GM03348 (cell line): ENCODE measurements around the gene ITGB6.

Source experiments
- DNase-seq: peaks from one replicate; pipeline ENCODE4 v3.0.0; 2012; ENCODE audit warnings: low spot score

Gene ITGB6, protein sequence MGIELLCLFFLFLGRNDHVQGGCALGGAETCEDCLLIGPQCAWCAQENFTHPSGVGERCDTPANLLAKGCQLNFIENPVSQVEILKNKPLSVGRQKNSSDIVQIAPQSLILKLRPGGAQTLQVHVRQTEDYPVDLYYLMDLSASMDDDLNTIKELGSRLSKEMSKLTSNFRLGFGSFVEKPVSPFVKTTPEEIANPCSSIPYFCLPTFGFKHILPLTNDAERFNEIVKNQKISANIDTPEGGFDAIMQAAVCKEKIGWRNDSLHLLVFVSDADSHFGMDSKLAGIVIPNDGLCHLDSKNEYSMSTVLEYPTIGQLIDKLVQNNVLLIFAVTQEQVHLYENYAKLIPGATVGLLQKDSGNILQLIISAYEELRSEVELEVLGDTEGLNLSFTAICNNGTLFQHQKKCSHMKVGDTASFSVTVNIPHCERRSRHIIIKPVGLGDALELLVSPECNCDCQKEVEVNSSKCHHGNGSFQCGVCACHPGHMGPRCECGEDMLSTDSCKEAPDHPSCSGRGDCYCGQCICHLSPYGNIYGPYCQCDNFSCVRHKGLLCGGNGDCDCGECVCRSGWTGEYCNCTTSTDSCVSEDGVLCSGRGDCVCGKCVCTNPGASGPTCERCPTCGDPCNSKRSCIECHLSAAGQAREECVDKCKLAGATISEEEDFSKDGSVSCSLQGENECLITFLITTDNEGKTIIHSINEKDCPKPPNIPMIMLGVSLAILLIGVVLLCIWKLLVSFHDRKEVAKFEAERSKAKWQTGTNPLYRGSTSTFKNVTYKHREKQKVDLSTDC

GRCh38 chr2:160199683-160200389 lies at the start of gene ITGB6:
ITGB6 (minus strand) TSS chr2:160200272; CDS start chr2:160200063, 209 bp downstream.
- no peak for DNase-seq

DNA sequence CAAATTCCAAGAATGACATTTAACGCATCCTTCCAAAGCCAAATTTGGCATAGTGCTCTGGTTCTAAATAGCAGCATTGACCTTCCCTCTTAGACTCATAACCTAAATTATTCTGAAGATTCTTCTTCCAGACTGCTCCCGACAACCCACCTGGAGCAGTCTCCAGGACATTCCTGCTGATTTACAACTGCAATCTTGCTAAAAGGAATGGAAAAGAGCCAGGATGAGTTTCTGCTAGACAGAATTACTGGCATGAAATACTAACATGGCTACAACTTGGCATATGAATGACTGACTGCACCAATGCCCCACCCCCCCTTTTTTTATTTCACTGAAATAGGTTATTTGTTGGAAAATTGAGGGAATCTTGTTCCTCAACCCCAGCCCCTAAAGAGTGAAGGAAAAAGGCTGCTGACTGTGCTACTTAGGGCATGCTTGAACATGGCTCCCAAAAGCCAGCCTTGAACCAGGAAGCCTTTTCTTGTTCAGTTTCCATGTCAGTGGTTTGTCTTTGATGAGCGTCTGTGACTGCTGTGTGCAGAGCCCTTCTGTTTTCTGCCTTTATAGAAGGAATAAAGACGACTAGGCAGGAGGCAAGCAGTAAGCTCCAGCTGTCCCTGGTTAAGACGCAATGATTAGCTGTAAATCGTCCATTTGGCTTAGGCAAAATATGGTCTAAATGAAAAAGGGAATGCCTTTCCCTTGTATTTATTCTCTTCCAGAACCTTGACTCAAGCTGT lies 47.4 kb upstream of the ITGB6 start:
- no peak for DNase-seq

DNA sequence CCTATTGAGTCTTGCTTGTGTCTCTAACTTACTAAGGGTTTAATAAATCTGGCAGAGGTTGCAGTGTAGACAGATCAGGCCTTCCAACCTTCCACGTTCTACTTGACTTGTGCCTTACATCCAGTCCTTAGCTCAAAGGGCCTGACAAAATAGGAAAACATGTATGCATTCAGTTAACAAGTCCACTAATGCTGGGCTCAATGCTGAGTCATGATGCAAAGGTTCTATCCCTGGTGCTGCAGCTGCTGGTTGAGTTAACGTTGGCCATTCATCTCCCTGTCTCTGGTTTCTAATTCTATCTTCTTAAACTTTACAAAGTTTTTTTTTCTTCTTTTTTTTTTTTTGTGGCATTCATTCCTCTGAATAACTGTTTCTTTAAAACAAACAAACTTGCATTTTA lies 46.3 kb upstream of the ITGB6 start:
- DNase-seq, result no peak

GRCh38 chr2:160245614-160246155 lies 45.6 kb upstream of the ITGB6 start:
- no peak for DNase-seq

DNA sequence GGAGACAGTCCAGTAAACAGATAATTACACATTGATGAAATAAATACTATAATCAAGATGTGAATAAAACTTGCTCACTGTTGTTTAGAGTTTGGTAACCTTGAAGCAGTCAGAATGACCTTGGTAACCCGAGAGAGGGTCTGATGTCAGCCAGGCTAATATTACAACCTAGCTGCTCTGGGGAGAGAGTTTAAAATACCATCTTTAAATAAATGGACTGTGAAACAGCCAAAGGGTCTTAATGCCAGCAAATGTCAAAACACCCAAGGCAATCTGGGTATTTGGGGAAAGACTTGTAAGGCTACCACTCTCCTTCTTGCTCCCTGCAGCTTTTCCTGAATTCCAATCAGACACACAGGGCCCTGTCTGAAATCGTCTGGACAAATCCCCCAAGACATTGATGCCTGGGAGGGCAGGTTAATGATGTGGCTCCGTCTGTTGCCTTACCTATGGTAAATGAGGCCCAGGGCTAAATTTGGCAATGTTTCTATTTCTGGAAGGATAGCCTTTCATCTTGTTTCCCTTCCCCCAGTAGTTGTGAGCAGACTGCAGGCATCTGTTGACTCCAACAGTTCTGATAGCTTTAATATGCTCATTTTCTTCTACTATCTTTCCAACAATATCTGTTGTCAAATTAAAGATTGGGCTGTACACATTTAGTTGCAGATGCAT lies 43.0 kb upstream of the ITGB6 start:
- no peak for DNase-seq

DNA sequence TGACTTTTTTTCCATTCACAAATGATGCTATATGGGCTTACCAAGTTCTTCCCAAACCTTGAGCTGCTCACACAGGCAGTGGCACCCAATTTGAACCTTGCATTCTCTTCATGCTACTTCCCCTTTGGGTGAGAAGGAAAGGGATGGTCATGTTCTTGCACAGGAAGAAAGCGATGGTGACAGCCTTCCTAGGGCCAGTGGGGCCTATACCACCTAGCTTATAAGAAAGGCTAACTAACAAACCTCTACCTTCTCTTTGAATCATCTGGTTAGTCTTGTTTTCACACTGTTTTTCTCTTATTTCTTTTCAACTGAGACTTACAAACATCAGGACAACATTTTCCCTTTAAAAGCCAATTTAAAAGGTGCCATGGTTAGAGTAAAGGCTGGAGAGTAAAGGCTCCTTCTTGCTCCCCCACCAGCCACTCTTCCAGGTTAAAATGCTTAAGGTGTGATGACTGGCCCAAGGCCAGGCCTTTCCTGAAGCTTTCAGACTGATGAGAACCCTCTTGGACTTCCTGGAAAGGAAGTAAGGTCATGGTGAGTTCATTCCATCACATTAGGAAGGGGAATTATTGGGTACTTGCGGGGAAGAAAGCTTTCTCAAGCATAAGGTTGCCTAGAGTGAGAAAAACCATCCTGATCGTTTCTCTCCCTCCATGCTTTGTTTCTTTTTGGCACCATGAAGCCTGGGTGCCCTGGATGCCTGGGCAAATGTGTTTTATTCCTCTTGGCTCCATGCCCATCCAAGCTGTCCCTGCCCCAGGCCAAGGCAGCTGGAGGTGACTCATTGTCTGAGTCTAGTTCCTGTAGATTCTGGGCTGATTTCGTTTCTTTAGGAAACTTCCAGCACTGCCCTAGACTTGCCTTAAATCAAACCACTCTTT lies 41.4 kb upstream of the ITGB6 start:
- DNase-seq, result peak; percentile 79

DNA sequence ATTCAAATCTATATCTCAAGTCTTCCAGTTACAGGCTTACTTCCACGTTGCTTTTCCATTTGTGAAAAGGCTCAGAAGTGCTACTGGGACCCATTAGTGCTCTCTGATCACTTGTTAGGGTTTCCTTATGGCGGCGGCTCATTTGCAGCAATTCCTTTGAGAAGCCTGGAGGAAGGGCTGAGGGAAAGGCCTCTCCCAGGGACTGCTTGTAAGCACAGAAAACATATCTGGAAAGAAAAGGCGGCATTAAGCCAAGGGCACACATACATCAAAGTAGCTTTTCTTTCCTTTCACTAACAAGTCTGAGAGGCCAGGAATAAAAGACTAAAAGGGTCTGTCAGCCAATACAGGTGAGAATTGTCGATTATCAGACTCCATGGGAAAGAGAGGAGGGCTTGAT lies 39.4 kb upstream of the ITGB6 start:
- no peak for DNase-seq

- DNase-seq, result no peak
Observed at GRCh38 chr2:160238392-160238791, 38.3 kb upstream of the ITGB6 start.

GRCh38 chr2:160232905-160233475 lies 32.9 kb upstream of the ITGB6 start:
- no peak for DNase-seq

DNA sequence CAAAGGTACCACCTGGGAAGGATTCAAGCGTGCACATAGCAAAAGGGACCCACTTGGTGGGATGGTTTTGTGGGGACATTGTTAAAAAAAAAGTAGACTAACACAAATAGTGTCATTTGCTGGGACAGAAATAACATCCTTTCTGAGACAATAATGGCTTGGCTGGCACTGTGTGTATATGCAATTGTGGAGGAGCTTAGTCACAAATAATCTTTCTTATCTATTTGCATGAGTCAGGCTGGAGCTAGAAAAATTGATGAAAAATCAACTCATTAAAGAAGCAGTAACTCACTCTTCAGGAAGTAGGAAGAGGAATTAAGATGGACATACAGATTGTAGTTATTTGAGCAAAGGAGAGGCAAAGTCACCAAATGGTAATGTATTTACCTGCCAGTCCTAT lies 29.5 kb upstream of the ITGB6 start:
- DNase-seq, result peak; percentile 39

DNA sequence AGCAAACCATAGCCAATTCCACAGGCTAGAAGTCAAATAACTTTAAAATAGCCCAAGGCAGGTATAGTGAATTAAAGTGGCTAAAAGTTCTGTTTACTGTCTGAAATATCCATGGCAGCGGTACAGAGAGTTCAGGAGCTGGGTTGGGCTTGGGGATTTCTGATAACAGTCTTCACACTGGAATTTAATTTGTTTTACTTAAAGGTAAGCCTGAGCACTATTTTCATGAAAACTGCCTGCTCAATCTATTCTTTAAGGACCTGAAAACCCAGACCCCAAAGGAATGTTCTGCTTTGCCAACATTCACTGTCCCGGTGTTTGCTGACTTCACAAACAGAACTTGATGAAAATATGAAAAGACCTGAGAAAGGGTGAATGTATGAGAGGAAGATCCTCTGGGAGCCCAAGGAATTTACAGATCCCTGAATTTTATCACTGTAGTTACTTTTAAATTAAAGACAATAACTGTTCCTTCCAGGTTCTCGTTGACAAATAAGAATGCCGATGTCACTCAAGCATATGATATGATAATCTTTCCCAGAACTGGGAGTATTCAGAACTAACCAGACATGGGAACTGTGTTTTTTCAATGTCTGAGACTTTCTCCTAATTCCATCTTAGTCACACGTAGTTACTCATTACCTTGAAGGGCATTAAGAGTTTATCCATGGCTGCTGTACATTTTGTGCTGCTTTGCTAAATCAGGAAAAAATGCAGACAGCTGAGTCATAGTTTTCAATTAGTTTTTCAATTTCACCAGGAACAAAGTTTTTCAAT lies 28.3 kb upstream of the ITGB6 start:
- peak; percentile 60 for DNase-seq

DNA sequence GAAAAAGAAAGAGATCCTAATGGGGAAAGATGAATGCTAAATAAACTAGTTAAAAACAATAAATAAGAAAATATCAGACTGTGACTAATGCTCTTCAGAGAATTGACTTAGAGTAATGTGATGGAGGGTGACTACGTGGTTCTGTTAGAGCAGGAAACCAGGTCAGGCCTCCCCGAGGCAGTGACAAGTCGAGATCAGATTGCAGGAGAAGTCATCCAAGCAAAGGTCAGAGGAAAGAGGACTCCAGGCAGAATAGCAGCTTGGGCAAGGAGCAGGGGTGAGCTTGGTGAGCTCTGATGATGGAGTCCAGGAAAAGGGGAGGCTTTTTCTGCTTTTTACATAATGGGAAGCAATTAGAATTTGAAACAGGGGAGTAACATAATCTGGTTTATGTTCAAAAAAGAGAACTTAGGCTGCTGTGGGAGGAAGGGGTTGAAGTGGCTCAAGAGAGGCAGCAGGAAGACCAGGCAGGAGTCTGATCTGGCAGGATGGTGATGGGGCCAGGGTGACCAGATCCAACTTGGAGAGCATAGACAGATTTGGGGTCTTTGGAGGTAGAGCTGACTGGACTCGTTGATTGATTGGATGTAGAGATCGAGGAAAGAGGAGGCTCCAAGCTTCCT lies 27.3 kb upstream of the ITGB6 start:
- peak; percentile 8 for DNase-seq

DNA sequence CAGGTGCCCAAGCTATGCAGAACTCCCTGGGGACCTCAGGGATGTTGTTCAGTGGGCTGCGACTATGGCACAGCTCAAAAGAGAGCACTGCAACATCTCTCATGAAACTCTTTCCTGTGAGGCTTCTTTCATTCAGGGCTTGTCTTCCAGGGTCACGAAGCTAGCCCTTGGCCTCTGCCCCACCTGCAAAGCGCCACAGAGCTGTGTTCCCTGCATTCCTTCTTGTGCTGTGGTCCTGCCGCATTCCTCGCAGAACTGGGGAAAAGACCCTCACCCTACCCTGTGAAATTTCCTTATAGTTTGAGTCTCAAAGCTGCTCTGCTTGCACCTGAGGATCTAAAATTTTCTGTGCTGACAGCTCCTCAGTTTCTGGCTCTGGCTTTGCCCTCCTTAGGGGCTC lies 26.3 kb upstream of the ITGB6 start:
- DNase-seq, result no peak

- no peak for DNase-seq
Observed at GRCh38 chr2:160225722-160226121, 25.6 kb upstream of the ITGB6 start.

DNA sequence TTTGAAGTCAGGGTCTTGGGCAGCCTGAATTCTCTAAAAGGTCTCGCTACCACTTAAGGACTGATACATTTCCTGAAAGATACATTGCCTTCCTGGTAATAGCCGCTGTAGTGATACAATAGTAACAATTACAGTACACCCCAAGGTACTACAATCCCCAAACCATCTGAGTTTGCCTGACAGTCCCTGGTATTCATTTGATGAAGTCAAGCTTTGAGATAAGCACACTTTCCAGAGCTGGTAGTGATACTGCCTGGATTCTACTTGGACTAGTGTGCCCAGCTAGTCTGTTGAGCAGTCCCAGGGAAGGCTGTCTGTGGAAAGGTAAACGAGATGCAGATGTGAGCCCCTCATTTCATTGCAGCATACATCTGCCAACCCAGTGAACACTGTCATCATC lies 24.4 kb upstream of the ITGB6 start:
- no peak for DNase-seq

DNA sequence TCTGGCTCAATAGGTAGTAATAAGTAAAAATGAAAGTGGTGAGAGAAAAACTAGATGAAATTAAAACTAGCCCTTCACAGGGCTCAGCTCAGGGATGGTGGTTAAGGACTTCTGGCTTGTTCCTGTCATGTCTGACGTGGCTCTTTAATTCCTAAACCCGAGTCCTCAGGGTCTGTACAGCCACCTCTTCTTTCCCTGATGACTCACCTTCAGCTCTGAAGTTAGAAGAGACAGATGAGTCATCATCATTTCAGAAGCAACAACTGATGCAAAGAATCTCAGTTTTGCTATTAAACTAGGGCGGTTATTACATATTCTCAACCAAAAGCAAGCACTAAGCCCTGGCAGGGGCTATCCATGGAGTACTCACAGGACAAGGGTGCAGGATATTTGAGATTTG lies 24.0 kb upstream of the ITGB6 start:
- peak; percentile 85 for DNase-seq

- no peak for DNase-seq
Observed at GRCh38 chr2:160223560-160223959, 23.5 kb upstream of the ITGB6 start.

DNA sequence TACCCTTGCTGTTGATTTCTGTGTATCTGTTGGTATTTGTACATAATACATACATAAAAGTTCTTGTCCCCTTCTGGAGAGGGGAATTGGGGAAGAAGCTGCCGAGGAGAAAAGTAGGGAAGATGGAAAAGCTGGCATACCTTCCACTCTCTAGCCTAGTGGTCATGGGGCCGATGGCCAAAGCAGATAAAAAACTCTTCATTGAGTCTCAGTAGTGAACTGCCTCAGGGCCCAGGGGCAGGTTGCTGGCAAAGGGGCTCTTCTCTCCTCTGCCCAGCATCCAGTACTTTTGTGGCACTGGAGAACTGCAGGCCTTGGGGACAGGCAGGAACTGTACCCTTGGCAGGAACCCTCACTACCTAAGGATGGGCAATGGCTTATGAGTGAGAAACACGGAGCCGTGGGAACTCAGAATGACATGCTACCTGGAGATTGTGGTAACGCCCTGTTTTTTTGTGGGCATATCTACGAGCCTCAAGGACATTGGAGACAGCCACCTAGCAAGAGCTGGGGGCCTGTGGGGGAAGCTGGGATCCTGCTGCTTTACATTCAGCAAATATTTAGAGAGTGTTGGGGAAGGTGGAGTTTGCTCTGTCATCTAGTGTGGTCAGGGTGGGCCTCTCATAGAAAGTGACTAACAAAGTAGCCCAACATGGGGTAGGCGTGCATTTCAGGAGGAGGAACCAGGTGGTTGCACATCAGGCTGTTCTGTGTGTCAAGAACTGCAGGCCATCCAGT lies 22.6 kb upstream of the ITGB6 start:
- no peak for DNase-seq
